ENCODE data around the gene SPACA4. TPM values are rescaled to one million over a fixed set of nuclear protein-coding genes. Genes with fewer than 3 reads are reported as not detected.

SPACA4 gene
- total and polyA plus RNA-seq, 2 donors from 2014 or later (not counting 2 experiments from before 2014, with no cell fraction given), result not detected

Other genes with a start within 250 kb of the SPACA4 start
- gene TMEM143, start 242.8 kb upstream of the SPACA4 start, total RNA-seq, result 2.6 and 2.8 TPM in 2 replicates
- 3.7 and 4.0 TPM in 2 replicates for gene TMEM143, start 242.8 kb upstream of the SPACA4 start, polyA plus RNA-seq
- gene SYNGR4, start 242.4 kb upstream of the SPACA4 start, total RNA-seq, result 0.11 TPM in 1 of 2 replicates, not detected in the other
- gene SYNGR4, start 242.4 kb upstream of the SPACA4 start, polyA plus RNA-seq, result not detected in 2 replicates
- gene KDELR1, start 215.2 kb upstream of the SPACA4 start, total RNA-seq, result 113 and 128 TPM in 2 replicates
- 213 and 216 TPM in 2 replicates for gene KDELR1, start 215.2 kb upstream of the SPACA4 start, polyA plus RNA-seq
- 0.25 and 0.37 TPM in 2 replicates for gene GRIN2D, start 213.1 kb upstream of the SPACA4 start, total RNA-seq
- 0.26 and 0.41 TPM in 2 replicates for gene GRIN2D, start 213.1 kb upstream of the SPACA4 start, polyA plus RNA-seq
- gene GRWD1, start 160.8 kb upstream of the SPACA4 start, total RNA-seq, result 54.9 and 59.6 TPM in 2 replicates
- 43.9 and 50.7 TPM in 2 replicates for gene GRWD1, start 160.8 kb upstream of the SPACA4 start, polyA plus RNA-seq
- 0.49 and 0.51 TPM in 2 replicates for gene KCNJ14, start 151.2 kb upstream of the SPACA4 start, total RNA-seq
- 0.28 and 0.43 TPM in 2 replicates for gene KCNJ14, start 151.2 kb upstream of the SPACA4 start, polyA plus RNA-seq
- gene CYTH2, start 137.4 kb upstream of the SPACA4 start, total RNA-seq, result 33.5 and 34.1 TPM in 2 replicates
- gene CYTH2, start 137.4 kb upstream of the SPACA4 start, polyA plus RNA-seq, result 44.8 and 46.9 TPM in 2 replicates
- 4.2 and 4.3 TPM in 2 replicates for gene LMTK3, start 94.9 kb upstream of the SPACA4 start, total RNA-seq
- 3.6 TPM in 2 replicates for gene LMTK3, start 94.9 kb upstream of the SPACA4 start, polyA plus RNA-seq
- gene SULT2B1, start 54.6 kb upstream of the SPACA4 start, total RNA-seq, result 1.0 and 1.3 TPM in 2 replicates
- gene SULT2B1, start 54.6 kb upstream of the SPACA4 start, polyA plus RNA-seq, result 1.6 and 2.4 TPM in 2 replicates
- 0.48 and 0.67 TPM in 2 replicates for gene FAM83E, start 8.3 kb downstream of the SPACA4 start, total RNA-seq
- gene FAM83E, start 8.3 kb downstream of the SPACA4 start, polyA plus RNA-seq, result 0.12 and 0.24 TPM in 2 replicates
- gene RPL18, start 12.4 kb downstream of the SPACA4 start, total RNA-seq, result 1,924 and 1,965 TPM in 2 replicates
- gene RPL18, start 12.4 kb downstream of the SPACA4 start, polyA plus RNA-seq, result 2,287 and 2,314 TPM in 2 replicates
- 6.9 and 8.8 TPM in 2 replicates for gene SPHK2, start 12.8 kb downstream of the SPACA4 start, total RNA-seq
- gene SPHK2, start 12.8 kb downstream of the SPACA4 start, polyA plus RNA-seq, result 7.7 and 9.6 TPM in 2 replicates
- 3.0 and 3.7 TPM in 2 replicates for gene DBP, start 30.6 kb downstream of the SPACA4 start, total RNA-seq
- 4.6 and 6.2 TPM in 2 replicates for gene DBP, start 30.6 kb downstream of the SPACA4 start, polyA plus RNA-seq
- 3.9 and 4.9 TPM in 2 replicates for gene CA11, start 39.4 kb downstream of the SPACA4 start, total RNA-seq
- gene CA11, start 39.4 kb downstream of the SPACA4 start, polyA plus RNA-seq, result 6.7 and 9.0 TPM in 2 replicates
- not detected in 2 replicates for gene NTN5, start 66.3 kb downstream of the SPACA4 start, total RNA-seq
- not detected in 2 replicates for gene NTN5, start 66.3 kb downstream of the SPACA4 start, polyA plus RNA-seq
- 3.6 and 3.7 TPM in 2 replicates for gene FUT2, start 89.2 kb downstream of the SPACA4 start, total RNA-seq
- gene FUT2, start 89.2 kb downstream of the SPACA4 start, polyA plus RNA-seq, result 1.4 and 2.4 TPM in 2 replicates
- 1.5 and 2.1 TPM in 2 replicates for gene MAMSTR, start 113.0 kb downstream of the SPACA4 start, total RNA-seq
- 2.6 and 3.8 TPM in 2 replicates for gene MAMSTR, start 113.0 kb downstream of the SPACA4 start, polyA plus RNA-seq
- gene RASIP1, start 133.9 kb downstream of the SPACA4 start, total RNA-seq, result 11.3 and 12.6 TPM in 2 replicates
- 16.0 and 18.4 TPM in 2 replicates for gene RASIP1, start 133.9 kb downstream of the SPACA4 start, polyA plus RNA-seq
- gene IZUMO1, start 140.2 kb downstream of the SPACA4 start, total RNA-seq, result 0.28 and 0.58 TPM in 2 replicates
- gene IZUMO1, start 140.2 kb downstream of the SPACA4 start, polyA plus RNA-seq, result 0.07 and 0.18 TPM in 2 replicates
- 8.0 and 8.2 TPM in 2 replicates for gene FUT1, start 145.9 kb downstream of the SPACA4 start, total RNA-seq
- 3.9 and 4.0 TPM in 2 replicates for gene FUT1, start 145.9 kb downstream of the SPACA4 start, polyA plus RNA-seq
- not detected in 2 replicates for gene FGF21, start 148.8 kb downstream of the SPACA4 start, total RNA-seq
- gene FGF21, start 148.8 kb downstream of the SPACA4 start, polyA plus RNA-seq, result not detected in 2 replicates
- gene BCAT2, start 204.3 kb downstream of the SPACA4 start, total RNA-seq, result 40.9 and 42.9 TPM in 2 replicates
- 52.5 and 56.8 TPM in 2 replicates for gene BCAT2, start 204.3 kb downstream of the SPACA4 start, polyA plus RNA-seq
- 4.0 and 4.4 TPM in 2 replicates for gene HSD17B14, start 229.7 kb downstream of the SPACA4 start, total RNA-seq
- 7.6 and 9.6 TPM in 2 replicates for gene HSD17B14, start 229.7 kb downstream of the SPACA4 start, polyA plus RNA-seq